ENCODE results near the gene AAMP.
A peak's percentile ranks its signal among the peaks of the same experiment; 100 is the strongest.

AAMP gene

GRCh38 chr2:218257390-218257981, 12.5 kb downstream of the AAMP start:
- TF ChIP-seq MYC (IDR thresholded peaks at IDR 0.05; ENCODE audit: low read depth, low read length) (no peak), CTCF (IDR thresholded peaks at IDR 0.05; ENCODE audit: low read depth, low read length) (peak; percentile 85), MAX (IDR thresholded peaks at IDR 0.05; ENCODE audit: low read depth, low read length) (no peak)
- peak; percentile 84 for DNase-seq (ENCODE audit: low read depth)
- H3K4me3 ChIP-seq (ENCODE audit: low read depth, low read length): no peak overlapping the region

GRCh38 chr2:218256612-218257350, 13.2 kb downstream of the AAMP start:
- DNase-seq (ENCODE audit: low read depth): no peak
- TF ChIP-seq MYC (IDR thresholded peaks at IDR 0.05; ENCODE audit: low read depth, low read length) (no peak), CTCF (IDR thresholded peaks at IDR 0.05; ENCODE audit: low read depth, low read length) (no peak), MAX (IDR thresholded peaks at IDR 0.05; ENCODE audit: low read depth, low read length) (no peak), POLR2A (IDR thresholded peaks at IDR 0.05; ENCODE audit: extremely low read depth, insufficient read length) (no peak)
- H3K4me3 ChIP-seq (ENCODE audit: low read depth, low read length): no peak overlapping the region

GRCh38 chr2:218255446-218255845, 14.5 kb downstream of the AAMP start:
- TF ChIP-seq MAX (IDR thresholded peaks at IDR 0.05; ENCODE audit: low read depth, low read length) (no peak), POLR2A (IDR thresholded peaks at IDR 0.05; ENCODE audit: extremely low read depth, insufficient read length) (no peak), CTCF (IDR thresholded peaks at IDR 0.05; ENCODE audit: low read depth, low read length) (no peak)
- H3K4me3 ChIP-seq (ENCODE audit: low read depth, low read length): no peak overlapping the region
- no peak for DNase-seq (ENCODE audit: low read depth)

- no peak for TF ChIP-seq CTCF (IDR thresholded peaks at IDR 0.05; ENCODE audit: low read depth, low read length)
- TF ChIP-seq MAX (IDR thresholded peaks at IDR 0.05; ENCODE audit: low read depth, low read length): no peak
- no peak for TF ChIP-seq MYC (IDR thresholded peaks at IDR 0.05; ENCODE audit: low read depth, low read length)
- TF ChIP-seq POLR2A (IDR thresholded peaks at IDR 0.05; ENCODE audit: extremely low read depth, insufficient read length): no peak
- no peak overlapping the region for H3K4me3 ChIP-seq (ENCODE audit: low read depth, low read length)
- no peak for DNase-seq (ENCODE audit: low read depth)
Measured at GRCh38 chr2:218253232-218253625, 16.7 kb downstream of the AAMP start.

GRCh38 chr2:218252509-218253231, 17.3 kb downstream of the AAMP start:
- peak; percentile 44 for DNase-seq (ENCODE audit: low read depth)

GRCh38 chr2:218249691-218250090, 20.2 kb downstream of the AAMP start:
- TF ChIP-seq MYC (IDR thresholded peaks at IDR 0.05; ENCODE audit: low read depth, low read length) (no peak), POLR2A (IDR thresholded peaks at IDR 0.05; ENCODE audit: extremely low read depth, insufficient read length) (no peak), CTCF (IDR thresholded peaks at IDR 0.05; ENCODE audit: low read depth, low read length) (no peak)
- H3K4me3 ChIP-seq (ENCODE audit: low read depth, low read length): no peak overlapping the region
- no peak for DNase-seq (ENCODE audit: low read depth)

More at GRCh38 chr2:218252509-218253231, 17.3 kb downstream of the AAMP start:
- no peak for TF ChIP-seq MYC (IDR thresholded peaks at IDR 0.05; ENCODE audit: low read depth, low read length)
- H3K4me3 ChIP-seq (ENCODE audit: low read depth, low read length): no peak overlapping the region

Data from NB4 (cell line).